HG02642 (cell line): ENCODE results near the gene GET3.
"Not testable (repeated sequence)": the region's sequence is repeated elsewhere in the genome, so short reads cannot be mapped to it uniquely, and the experiment has no call there.

Source experiments
- ATAC-seq: cut with Tn5 transposase; IDR thresholded peaks from one replicate; pipeline ENCODE4 v1.9.1; 2021; ENCODE audit warnings: mild to moderate bottlenecking; ENCODE audit not compliant: unreplicated experiment, poor library complexity

The GET3 gene

DNA sequence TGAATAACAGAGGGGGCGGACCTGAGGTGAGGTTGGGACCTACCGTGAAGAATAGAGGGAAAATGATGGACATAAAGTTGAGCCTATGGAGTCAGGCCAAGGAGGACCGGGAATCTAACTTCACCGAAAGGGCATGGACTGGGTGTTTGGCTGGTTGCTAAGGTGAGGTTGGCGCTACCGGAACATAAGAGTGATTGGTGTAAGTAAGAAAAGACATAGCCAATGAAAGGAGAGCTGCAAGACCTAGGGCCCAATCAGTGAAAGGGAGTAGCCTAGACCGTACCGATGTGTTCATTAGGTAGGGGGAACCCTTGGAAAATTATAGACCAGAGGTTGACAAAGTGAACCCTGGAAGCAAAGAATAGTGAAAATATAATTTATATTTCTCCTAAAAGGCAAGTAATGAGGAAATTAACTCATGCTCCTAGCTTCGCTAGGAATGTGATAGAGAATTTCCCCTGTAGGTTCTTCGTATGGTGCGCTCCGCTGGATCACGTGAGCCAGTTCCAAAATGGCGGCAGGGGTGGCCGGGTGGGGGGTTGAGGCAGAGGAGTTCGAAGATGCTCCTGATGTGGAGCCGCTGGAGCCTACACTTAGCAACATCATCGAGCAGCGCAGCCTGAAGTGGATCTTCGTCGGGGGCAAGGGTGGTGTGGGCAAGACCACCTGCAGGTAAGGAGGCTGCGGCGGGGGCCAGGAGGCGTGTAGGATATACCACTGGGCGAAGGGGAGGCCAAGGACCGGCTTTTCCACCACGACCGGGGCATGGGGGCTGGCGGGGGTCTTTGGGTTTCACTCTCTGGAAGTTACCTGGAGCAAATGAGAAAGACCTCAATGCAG is at the start of gene GET3:
GET3 (plus strand) TSS at position 503 of the 840 bp plus-strand sequence; CDS start at position 512, 9 bp downstream.
- peak; percentile 73 for ATAC-seq

- ATAC-seq, result no peak
Observed at GRCh38 chr19:12689012-12689411, 48.3 kb upstream of the GET3 start.

- no peak for ATAC-seq
Observed at GRCh38 chr19:12689581-12690216, 47.6 kb upstream of the GET3 start.

DNA sequence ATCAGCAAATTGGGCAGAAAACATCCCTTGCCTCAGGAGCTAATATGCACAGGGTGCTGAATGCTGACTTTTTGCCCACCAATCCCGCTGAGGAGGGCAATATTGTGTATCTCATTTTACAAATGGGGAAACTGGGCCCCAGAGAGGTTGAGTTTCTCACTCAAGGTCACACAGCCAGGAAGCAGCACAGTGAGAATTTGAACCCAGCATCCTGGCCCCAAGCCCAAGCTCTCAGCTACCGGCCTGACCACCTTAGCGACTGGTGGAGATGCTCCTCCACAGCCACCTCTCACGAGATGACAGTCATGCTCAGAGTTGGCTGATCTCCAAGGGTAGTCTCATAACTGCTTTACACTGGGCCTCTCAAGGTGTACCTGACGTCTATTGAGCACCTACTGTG is 44.3 kb upstream of the GET3 start:
- no peak for ATAC-seq

- ATAC-seq, result no peak
Observed at GRCh38 chr19:12694641-12695040, 42.7 kb upstream of the GET3 start.

GRCh38 chr19:12695096-12695495 is 42.2 kb upstream of the GET3 start:
- ATAC-seq, result no peak

GRCh38 chr19:12695514-12695913 is 41.8 kb upstream of the GET3 start:
- ATAC-seq, result peak; percentile 4

DNA sequence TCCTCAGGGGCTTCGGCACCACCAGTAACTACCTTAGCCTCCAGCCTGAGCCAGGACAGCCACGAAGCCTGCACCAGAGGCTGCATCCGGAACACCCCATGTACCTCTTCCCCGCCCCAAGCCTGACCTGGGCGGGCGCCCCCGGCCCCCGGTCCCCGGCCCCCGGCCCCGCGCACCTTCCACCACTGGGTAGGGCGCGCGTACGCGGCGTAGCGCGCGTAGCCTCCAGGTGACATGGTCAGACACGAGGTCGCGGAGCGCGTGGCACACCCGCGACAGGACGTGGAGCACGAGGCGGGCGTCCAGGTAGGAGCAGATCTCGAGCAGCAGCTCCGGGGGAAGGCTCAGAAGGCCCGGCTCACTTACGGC is 41.3 kb upstream of the GET3 start:
- ATAC-seq, result peak; percentile 11

GRCh38 chr19:12696366-12697335 is 40.6 kb upstream of the GET3 start, which contains the start of gene FBXW9:
Gene FBXW9, minus strand, starts transcription at chr19:12696631. Its CDS starts 50 bp downstream, at chr19:12696581.
- peak; percentile 79 for ATAC-seq

DNA sequence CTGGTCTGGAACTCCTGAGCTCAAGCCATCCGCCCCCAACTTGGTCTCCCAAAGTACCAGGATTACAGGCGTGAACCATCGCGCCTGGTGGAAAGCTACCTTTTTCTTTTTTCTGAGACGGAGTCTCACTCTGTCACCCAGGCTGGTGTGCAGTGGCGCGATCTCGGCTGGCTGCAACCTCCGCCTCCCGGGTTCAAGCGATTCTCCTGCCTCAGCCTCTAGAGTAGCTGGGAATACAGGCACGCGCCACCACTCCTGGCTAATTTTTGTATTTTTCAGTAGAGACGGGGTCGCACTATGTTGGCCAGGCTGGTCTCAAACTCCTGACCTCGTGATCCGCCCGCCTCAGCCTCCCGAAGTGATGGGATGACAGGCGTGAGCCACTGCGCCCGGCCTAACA is 39.9 kb upstream of the GET3 start:
- not testable (repeated sequence) for ATAC-seq

GRCh38 chr19:12698138-12698537 is 39.2 kb upstream of the GET3 start:
- ATAC-seq, result no peak

- ATAC-seq, result no peak
Observed at GRCh38 chr19:12701596-12702282, 35.6 kb upstream of the GET3 start.

- no peak for ATAC-seq
Observed at GRCh38 chr19:12703046-12703445, 34.3 kb upstream of the GET3 start.

DNA sequence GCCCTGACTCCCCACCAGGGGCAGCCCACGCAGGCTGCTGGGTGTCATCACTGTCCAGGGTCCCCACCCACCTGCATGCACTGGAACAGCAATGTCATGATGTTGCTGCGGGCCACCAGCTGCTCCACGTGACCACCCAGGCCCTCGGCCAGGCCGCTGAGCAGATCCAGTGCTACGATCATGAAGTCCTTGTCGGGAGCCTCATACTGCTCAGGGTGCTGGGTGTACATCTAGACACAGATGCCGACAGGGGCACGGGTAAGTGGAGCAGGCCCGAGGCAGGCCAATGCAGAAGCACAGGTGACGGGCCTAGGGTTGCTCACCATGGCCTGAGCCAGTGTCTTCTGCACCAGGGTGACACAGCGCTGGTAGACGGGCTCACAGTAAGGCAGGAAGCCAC is 32.1 kb upstream of the GET3 start:
- ATAC-seq, result no peak

DNA sequence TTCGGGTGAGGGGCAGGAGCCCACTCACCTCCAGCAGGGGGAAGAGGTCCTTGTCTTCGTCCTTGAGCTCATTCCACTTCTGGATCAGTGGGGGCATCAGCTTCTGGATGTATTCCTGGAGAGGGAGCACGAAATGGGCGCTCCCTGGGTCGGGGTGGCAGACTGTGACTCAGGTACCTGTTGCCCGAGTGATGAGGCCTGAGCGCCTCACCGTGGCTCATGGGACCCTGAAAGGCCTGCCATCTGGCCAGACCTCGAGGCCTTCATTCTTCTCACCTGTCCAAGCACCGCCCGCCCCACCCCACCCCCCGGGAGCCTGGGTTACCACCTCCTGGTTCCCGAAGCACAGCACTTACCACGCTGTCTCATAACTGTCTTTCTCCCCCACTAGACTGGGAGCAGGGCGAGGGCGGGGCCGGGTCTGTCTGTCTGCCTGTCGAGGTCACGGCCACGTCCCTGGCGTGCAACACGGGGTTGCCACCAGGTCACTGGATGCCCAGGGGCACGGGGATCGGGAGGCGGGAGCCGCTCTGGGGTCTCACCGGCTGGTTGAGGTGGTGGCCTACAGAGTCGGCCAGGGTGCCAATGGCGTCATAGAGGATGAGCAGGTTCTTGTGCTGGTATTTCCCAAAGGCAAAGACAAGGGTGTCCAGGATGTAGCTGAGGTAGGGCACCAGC is 31.5 kb upstream of the GET3 start:
- ATAC-seq, result no peak

DNA sequence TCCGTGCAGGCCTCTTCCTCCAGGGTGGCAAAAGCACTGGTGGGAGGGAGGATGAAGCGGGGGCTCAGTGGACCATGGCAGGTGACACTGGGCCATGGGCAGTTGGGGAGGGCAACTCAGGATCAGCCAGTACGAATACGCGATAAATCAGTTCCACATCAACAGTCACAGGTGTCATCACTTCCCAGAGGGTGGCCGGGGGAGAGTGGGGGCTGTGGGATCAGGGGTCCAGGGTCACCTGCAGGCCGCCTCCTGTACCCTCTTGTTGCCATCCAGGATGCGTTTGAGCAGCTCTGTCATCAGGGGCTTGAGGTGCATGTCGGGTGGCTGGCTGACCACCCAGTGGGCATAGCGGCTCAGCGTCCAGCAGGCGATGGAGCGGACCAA is 31.0 kb upstream of the GET3 start:
- no peak for ATAC-seq

DNA sequence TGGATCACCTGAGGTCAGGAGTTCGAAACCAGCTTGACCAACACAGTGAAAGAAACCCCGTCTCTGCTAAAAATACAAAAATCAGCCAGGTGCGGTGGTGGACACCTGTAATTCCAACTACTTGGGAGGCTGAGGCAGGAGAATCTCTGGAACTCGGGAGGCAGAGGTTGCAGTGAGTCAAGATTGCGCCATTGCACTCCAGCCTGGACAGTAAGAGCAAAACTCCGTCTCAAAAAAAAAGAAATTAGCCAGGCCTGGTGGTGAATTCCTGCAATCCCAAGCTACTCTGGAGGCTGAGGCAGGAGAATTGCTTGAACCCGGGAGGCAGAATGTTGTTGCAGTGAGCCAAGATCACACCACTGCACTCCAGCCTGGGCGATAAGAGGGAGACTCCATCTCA is 28.7 kb upstream of the GET3 start:
- no peak for ATAC-seq

DNA sequence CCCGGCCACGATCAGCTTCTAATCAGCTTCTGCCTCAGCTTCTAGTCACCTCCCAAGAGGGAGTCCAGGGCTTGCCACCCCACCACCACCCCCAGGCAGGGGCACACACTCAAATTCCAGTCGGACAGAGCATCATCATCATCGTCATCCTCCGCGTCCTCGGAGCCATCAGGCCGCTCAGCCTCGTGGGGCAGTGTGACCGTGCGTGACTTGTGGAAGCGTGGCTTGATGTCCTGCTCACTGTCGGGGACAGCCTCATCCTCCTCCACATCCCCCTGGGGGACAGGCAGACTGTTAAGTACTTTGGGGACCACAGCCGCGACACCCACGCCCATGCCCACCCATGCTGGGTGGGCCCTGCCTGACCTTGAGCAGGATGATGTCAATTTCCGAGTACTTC is 26.1 kb upstream of the GET3 start:
- ATAC-seq, result no peak

GRCh38 chr19:12712077-12712476 is 25.2 kb upstream of the GET3 start:
- ATAC-seq, result not testable (repeated sequence)
